GM12878 (cell line): ENCODE results near the gene NIP7.

Source experiments
- EZH2 ChIP-seq: IDR thresholded peaks from 2 replicates; pipeline ENCODE4 v1.6.1; 2012; ENCODE audit warnings: low read depth, mild to moderate bottlenecking, control low read depth, inconsistent platforms, low read length, borderline replicate concordance; ENCODE audit not compliant: control insufficient read depth
- FOXK2 ChIP-seq: fragments of 450-650 bp; IDR thresholded peaks from 2 replicates; pipeline ENCODE4 v1.6.1; 2017; ENCODE audit warnings: mild to moderate bottlenecking, moderate library complexity
- HDAC6 ChIP-seq: fragments of 200-600 bp; sonication (generic); IDR thresholded peaks from one replicate; pipeline ENCODE4 v1.8.0; 2017; ENCODE audit warnings: antibody characterized with exemption; ENCODE audit not compliant: unreplicated experiment
- NFYA ChIP-seq: IDR thresholded peaks from 2 replicates; pipeline ENCODE4 v1.6.1; 2011; ENCODE audit warnings: low read depth, mild to moderate bottlenecking, low read length, improper control_type of control experiment, borderline replicate concordance
- NRF1 ChIP-seq: conservative IDR thresholded peaks from 2 replicates; pipeline ENCODE4 v1.6.1; 2011; ENCODE audit warnings: mild to moderate bottlenecking, low read depth, low read length, improper control_type of control experiment
- POLR2A ChIP-seq: IDR thresholded peaks from 2 replicates; pipeline ENCODE4 v1.6.1; 2011; ENCODE audit warnings: low read depth, mild to moderate bottlenecking, low read length
- SP1 ChIP-seq: IDR thresholded peaks from one replicate; pipeline ENCODE4 v1.6.1; 2011; ENCODE audit warnings: low read depth, low read length
- TAF1 ChIP-seq: IDR thresholded peaks from 2 replicates; pipeline ENCODE4 v1.6.1; 2011; ENCODE audit warnings: mild to moderate bottlenecking, low read depth, low read length, borderline replicate concordance
- TARDBP ChIP-seq: IDR thresholded peaks from 2 replicates; pipeline ENCODE4 v1.6.1; 2016; ENCODE audit warnings: borderline replicate concordance
- ZNF274 ChIP-seq: IDR thresholded peaks from one replicate; pipeline ENCODE4 v1.8.0; 2011; ENCODE audit not compliant: insufficient read length, insufficient read depth
- TF ChIP-seq, protein P1 (sequence below), 3 experiments: IDR thresholded peaks in 2 of 3; conservative IDR thresholded peaks in 1 of 3; 2 replicates each; pipeline ENCODE4 v1.5.1; 2011; ENCODE audit warnings: low read depth in 3 of 3, low read length in 3 of 3, mild to moderate bottlenecking in 3 of 3, control low read depth in 2 of 3, moderate library complexity in 2 of 3, inconsistent platforms in 1 of 3, mixed read lengths in 1 of 3; ENCODE audit not compliant: control insufficient read depth in 2 of 3, insufficient read depth in 1 of 3; ENCODE audit errors: extremely low read depth in 1 of 3
- TF ChIP-seq, protein P2 (sequence below): IDR thresholded peaks from 2 replicates; pipeline ENCODE4 v1.6.1; 2012; ENCODE audit warnings: mild to moderate bottlenecking, low read depth, low read length
- TF ChIP-seq, protein P3 (sequence below): fragments of 450-650 bp; formaldehyde crosslinking; IDR thresholded peaks from 2 replicates; pipeline ENCODE4 v1.5.0; 2022; ENCODE audit warnings: mild to moderate bottlenecking, missing genetic modification characterization

DNA sequence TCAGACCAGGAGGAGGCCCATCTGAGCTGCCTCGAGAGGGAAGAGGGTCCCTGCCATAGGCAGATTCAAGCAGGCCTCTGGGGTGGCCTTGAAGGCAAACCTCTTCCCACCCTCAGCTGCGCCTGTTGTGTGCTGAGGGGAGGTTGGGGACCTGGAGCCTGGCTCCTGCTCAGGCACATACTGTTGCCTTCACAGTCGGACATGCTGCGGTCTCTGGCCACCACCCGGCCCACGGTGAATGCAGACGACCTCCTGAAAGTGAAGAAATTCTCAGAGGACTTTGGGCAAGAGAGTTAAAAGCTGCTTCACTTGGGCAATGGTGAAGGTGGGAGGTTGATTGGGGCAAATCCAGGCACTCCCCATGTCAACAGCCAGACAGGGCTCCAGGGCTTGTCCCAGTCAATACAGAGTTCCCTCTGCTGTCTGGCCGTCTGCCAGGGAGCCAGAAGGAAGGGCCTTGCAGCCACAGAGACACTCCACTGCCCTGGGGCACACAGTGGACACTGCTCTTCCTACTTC lies 15.5 kb upstream of the NIP7 start:
- TF ChIP-seq SP1 (no peak), TAF1 (no peak), POLR2A (no peak; the same call in 1 of the 2 replicates), TARDBP (no peak), EZH2 (no peak), FOXK2 (no peak), HDAC6 (no peak), ZNF274 (no peak), NFYA (no peak), NRF1 (no peak)
- TF ChIP-seq, protein P1, sequence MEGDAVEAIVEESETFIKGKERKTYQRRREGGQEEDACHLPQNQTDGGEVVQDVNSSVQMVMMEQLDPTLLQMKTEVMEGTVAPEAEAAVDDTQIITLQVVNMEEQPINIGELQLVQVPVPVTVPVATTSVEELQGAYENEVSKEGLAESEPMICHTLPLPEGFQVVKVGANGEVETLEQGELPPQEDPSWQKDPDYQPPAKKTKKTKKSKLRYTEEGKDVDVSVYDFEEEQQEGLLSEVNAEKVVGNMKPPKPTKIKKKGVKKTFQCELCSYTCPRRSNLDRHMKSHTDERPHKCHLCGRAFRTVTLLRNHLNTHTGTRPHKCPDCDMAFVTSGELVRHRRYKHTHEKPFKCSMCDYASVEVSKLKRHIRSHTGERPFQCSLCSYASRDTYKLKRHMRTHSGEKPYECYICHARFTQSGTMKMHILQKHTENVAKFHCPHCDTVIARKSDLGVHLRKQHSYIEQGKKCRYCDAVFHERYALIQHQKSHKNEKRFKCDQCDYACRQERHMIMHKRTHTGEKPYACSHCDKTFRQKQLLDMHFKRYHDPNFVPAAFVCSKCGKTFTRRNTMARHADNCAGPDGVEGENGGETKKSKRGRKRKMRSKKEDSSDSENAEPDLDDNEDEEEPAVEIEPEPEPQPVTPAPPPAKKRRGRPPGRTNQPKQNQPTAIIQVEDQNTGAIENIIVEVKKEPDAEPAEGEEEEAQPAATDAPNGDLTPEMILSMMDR (IDR thresholded peaks at IDR 0.05 in 2 of 3, conservative IDR thresholded peaks at IDR 0.05 in 1 of 3; ENCODE audit: control insufficient read depth in 2 of 3, extremely low read depth in 1 of 3, insufficient read depth in 1 of 3, low read depth in 3 of 3, low read length in 3 of 3): no peak
- TF ChIP-seq, protein P2, sequence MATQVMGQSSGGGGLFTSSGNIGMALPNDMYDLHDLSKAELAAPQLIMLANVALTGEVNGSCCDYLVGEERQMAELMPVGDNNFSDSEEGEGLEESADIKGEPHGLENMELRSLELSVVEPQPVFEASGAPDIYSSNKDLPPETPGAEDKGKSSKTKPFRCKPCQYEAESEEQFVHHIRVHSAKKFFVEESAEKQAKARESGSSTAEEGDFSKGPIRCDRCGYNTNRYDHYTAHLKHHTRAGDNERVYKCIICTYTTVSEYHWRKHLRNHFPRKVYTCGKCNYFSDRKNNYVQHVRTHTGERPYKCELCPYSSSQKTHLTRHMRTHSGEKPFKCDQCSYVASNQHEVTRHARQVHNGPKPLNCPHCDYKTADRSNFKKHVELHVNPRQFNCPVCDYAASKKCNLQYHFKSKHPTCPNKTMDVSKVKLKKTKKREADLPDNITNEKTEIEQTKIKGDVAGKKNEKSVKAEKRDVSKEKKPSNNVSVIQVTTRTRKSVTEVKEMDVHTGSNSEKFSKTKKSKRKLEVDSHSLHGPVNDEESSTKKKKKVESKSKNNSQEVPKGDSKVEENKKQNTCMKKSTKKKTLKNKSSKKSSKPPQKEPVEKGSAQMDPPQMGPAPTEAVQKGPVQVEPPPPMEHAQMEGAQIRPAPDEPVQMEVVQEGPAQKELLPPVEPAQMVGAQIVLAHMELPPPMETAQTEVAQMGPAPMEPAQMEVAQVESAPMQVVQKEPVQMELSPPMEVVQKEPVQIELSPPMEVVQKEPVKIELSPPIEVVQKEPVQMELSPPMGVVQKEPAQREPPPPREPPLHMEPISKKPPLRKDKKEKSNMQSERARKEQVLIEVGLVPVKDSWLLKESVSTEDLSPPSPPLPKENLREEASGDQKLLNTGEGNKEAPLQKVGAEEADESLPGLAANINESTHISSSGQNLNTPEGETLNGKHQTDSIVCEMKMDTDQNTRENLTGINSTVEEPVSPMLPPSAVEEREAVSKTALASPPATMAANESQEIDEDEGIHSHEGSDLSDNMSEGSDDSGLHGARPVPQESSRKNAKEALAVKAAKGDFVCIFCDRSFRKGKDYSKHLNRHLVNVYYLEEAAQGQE: no peak
- TF ChIP-seq, protein P3, sequence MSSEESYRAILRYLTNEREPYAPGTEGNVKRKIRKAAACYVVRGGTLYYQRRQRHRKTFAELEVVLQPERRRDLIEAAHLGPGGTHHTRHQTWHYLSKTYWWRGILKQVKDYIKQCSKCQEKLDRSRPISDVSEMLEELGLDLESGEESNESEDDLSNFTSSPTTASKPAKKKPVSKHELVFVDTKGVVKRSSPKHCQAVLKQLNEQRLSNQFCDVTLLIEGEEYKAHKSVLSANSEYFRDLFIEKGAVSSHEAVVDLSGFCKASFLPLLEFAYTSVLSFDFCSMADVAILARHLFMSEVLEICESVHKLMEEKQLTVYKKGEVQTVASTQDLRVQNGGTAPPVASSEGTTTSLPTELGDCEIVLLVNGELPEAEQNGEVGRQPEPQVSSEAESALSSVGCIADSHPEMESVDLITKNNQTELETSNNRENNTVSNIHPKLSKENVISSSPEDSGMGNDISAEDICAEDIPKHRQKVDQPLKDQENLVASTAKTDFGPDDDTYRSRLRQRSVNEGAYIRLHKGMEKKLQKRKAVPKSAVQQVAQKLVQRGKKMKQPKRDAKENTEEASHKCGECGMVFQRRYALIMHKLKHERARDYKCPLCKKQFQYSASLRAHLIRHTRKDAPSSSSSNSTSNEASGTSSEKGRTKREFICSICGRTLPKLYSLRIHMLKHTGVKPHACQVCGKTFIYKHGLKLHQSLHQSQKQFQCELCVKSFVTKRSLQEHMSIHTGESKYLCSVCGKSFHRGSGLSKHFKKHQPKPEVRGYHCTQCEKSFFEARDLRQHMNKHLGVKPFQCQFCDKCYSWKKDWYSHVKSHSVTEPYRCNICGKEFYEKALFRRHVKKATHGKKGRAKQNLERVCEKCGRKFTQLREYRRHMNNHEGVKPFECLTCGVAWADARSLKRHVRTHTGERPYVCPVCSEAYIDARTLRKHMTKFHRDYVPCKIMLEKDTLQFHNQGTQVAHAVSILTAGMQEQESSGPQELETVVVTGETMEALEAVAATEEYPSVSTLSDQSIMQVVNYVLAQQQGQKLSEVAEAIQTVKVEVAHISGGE: no peak
